Measurements from ENCODE around the gene PIP4K2A.

PIP4K2A gene

GRCh38 chr10:22617051-22617450, 97.3 kb downstream of the PIP4K2A start:
- DNase-seq, result no peak

GRCh38 chr10:22615819-22616499, 98.4 kb downstream of the PIP4K2A start:
- peak; percentile 78 for DNase-seq

GRCh38 chr10:22615101-22615500, 99.3 kb downstream of the PIP4K2A start:
- no peak for DNase-seq

GRCh38 chr10:22613011-22613410, 101.4 kb downstream of the PIP4K2A start:
- DNase-seq, result no peak

- no peak for DNase-seq
Measured at GRCh38 chr10:22612318-22612717, 102.1 kb downstream of the PIP4K2A start.

- DNase-seq, result peak; percentile 84
Measured at GRCh38 chr10:22611425-22612115, 102.8 kb downstream of the PIP4K2A start.

GRCh38 chr10:22610610-22611009, 103.8 kb downstream of the PIP4K2A start:
- DNase-seq, result no peak

- no peak for DNase-seq
Measured at GRCh38 chr10:22609719-22610465, 104.5 kb downstream of the PIP4K2A start.

- DNase-seq, result no peak
Measured at GRCh38 chr10:22609251-22609650, 105.1 kb downstream of the PIP4K2A start.

- no peak for DNase-seq
Measured at GRCh38 chr10:22607261-22607660, 107.1 kb downstream of the PIP4K2A start.

- peak; percentile 76 for DNase-seq
Measured at GRCh38 chr10:22606164-22606614, 108.2 kb downstream of the PIP4K2A start.

- no peak for DNase-seq
Measured at GRCh38 chr10:22605168-22605567, 109.2 kb downstream of the PIP4K2A start.

GRCh38 chr10:22604344-22605126, 109.8 kb downstream of the PIP4K2A start:
- DNase-seq, result no peak

- DNase-seq, result no peak
Measured at GRCh38 chr10:22603581-22603980, 110.8 kb downstream of the PIP4K2A start.

GRCh38 chr10:22601618-22602017, 112.8 kb downstream of the PIP4K2A start:
- no peak for DNase-seq

GRCh38 chr10:22599636-22600228, 114.6 kb downstream of the PIP4K2A start:
- no peak for DNase-seq

GRCh38 chr10:22599048-22599561, 115.3 kb downstream of the PIP4K2A start:
- no peak for DNase-seq

- no peak for DNase-seq
Measured at GRCh38 chr10:22598478-22598877, 115.9 kb downstream of the PIP4K2A start.

GRCh38 chr10:22597138-22597537, 117.2 kb downstream of the PIP4K2A start:
- DNase-seq, result no peak

GRCh38 chr10:22593636-22594198, 120.7 kb downstream of the PIP4K2A start:
- no peak for DNase-seq

- no peak for DNase-seq
Measured at GRCh38 chr10:22593026-22593425, 121.4 kb downstream of the PIP4K2A start.
